HFF-Myc (cell line): ENCODE results near the gene MOB1A.
A peak's percentile ranks its signal among the peaks of the same experiment; 100 is the strongest.

Source experiments
- DNase-seq: peaks from one replicate; pipeline ENCODE4 v3.0.0-alpha.2; 2011; ENCODE audit warnings: low read depth; ENCODE audit errors: extremely low read depth
- H3K4me3 ChIP-seq: replicated peaks from 2 replicates; pipeline ENCODE4 v1.5.1; 2011; ENCODE audit warnings: low read depth, mild to moderate bottlenecking, control low read depth, low read length
- CTCF ChIP-seq: IDR thresholded peaks from 2 replicates; pipeline ENCODE4 v1.5.1; 2012; ENCODE audit warnings: mild to moderate bottlenecking, low read depth, low read length, control low read depth; ENCODE audit errors: missing control alignments

MOB1A gene

GRCh38 chr2:74198461-74199274 lies 20.0 kb upstream of the MOB1A start, which contains the start of gene MTHFD2:
Gene MTHFD2, plus strand, starts transcription at chr2:74198615. Its CDS starts 27 bp downstream, at chr2:74198642.
- peak; percentile 71 for TF ChIP-seq CTCF
- peak within 1 kb of the TSS; percentile 94 for H3K4me3 ChIP-seq
- no peak for DNase-seq

DNA sequence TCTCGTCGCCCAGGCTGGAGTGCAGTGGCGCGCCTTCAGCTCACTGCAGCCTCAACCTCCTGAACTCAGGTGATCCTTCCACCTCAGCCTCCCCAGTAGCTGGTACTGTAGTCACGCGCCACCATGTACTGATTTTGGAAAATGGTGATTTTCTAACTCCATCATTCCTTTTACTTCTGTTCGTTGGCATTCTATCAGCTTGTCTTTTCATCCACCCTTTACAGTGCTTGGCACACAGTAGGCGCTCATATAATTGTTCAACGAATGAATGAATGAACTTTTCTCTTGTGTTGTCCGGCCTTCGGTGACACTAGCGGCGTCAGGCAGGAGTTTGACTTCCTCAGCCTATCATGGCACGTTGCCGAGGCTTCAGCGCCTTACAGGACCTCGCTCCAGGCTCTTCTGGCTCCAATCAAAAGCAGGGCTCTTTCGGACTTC lies 19.4 kb upstream of the MOB1A start:
- no peak for TF ChIP-seq CTCF
- peak overlapping the region; percentile 94 for H3K4me3 ChIP-seq
- DNase-seq, result peak; percentile 97

- DNase-seq, result no peak
- no peak for TF ChIP-seq CTCF
- H3K4me3 ChIP-seq, result no peak overlapping the region
Measured at GRCh38 chr2:74197049-74197448, 18.4 kb upstream of the MOB1A start.

DNA sequence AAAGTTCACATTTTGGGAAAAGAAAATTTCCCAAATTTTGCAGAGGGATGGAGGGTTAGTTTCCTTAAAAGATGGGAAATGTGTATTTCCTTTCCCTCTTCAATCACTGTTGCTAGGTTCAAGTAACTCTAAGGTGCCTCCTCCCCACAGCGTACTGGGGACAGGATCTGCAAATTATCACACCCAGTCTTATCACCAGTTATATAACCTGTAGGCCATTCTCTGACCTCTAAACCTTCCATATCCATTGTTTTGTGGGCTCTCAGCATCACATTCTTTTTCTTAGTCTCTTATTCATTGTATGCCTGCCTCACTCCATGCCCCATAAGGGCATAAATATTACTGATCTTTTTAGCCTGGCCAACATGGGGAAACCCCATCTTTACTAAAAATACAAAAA lies 16.1 kb upstream of the MOB1A start:
- H3K4me3 ChIP-seq, result no peak overlapping the region
- TF ChIP-seq CTCF, result no peak
- DNase-seq, result no peak

- no peak overlapping the region for H3K4me3 ChIP-seq
- no peak for DNase-seq
- TF ChIP-seq CTCF, result no peak
Measured at GRCh38 chr2:74191596-74192380, 13.1 kb upstream of the MOB1A start.

DNA sequence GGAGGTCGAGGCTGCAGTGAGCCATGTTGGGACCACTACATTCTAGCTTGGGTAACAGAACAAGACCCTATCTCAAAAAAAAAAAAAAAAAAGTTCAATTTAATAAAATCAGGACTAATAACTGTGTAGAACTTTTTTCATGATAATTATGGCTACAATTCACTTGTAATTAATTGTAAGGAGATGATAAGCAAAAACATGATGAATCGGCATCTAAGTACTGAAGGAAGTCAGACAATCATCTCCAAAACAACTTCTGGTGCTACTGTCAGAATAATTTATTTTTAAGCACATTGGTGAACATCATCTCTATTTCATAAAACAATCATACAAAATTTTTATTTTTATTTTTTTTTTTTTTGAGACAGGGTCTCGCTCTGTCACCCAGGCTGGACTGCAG lies 10.0 kb upstream of the MOB1A start:
- no peak for TF ChIP-seq CTCF
- no peak for DNase-seq
- no peak overlapping the region for H3K4me3 ChIP-seq
